Right lobe of liver (tissue), 4 donors: Measurements from ENCODE around the gene ZGRF1.

Experiments
- CTCF ChIP-seq, 4 donors: fragments of 200-600 bp in 3 of 4; fragments of 450-650 bp in 1 of 4; IDR thresholded peaks; one replicate each; pipeline versions ENCODE4 v1.5.1 to v1.8.0; 2016 to 2022; ENCODE audit warnings: antibody characterized with exemption in 4 of 4, mild to moderate bottlenecking in 2 of 4
- POLR2A ChIP-seq: fragments of 450-650 bp; IDR thresholded peaks from one replicate; pipeline ENCODE4 v1.6.1; 2017; ENCODE audit warnings: antibody characterized with exemption, mild to moderate bottlenecking
- donor health status: DM: no; HTN: no; CAD: no.
- donor health status: DM: no; HTN: no; CAD: no.
- donor health status: DM: no; HTN: yes; CAD: no.

- TF ChIP-seq POLR2A (no peak), CTCF (IDR thresholded peaks at IDR 0.05) (no peak)
These were observed 133.8 kb downstream of the ZGRF1 start for GRCh38 chr4:112502871-112503270.
